ENCODE data around the gene KCP.

The KCP gene

GRCh38 chr7:128835231-128835751, 75.2 kb downstream of the KCP start:
- no peak for DNase-seq (ENCODE audit: extremely low read depth, insufficient read length)
- H3K4me3 ChIP-seq (replicated peaks; ENCODE audit: low read depth, low read length), result no peak overlapping the region
- TF ChIP-seq CTCF (IDR thresholded peaks at IDR 0.05; ENCODE audit: insufficient read depth, low read length, poor library complexity, severe bottlenecking), result no peak
- H3K36me3 ChIP-seq (ENCODE audit: control insufficient read depth, insufficient read depth, low read length), result no peaks in the 10 kb centered on the region
- no peaks in the 10 kb centered on the region; the same call in 1 of the 2 replicates for H3K27me3 ChIP-seq (replicated peaks; ENCODE audit: control insufficient read depth, insufficient read depth, low read length)

- H3K27me3 ChIP-seq (replicated peaks; ENCODE audit: control insufficient read depth, insufficient read depth, low read length), result peaks cover 3% of the 10 kb centered on the region
- no peak for DNase-seq (ENCODE audit: extremely low read depth, insufficient read length)
- no peak overlapping the region for H3K4me3 ChIP-seq (replicated peaks; ENCODE audit: low read depth, low read length)
- H3K36me3 ChIP-seq (ENCODE audit: control insufficient read depth, insufficient read depth, low read length), result no peaks in the 10 kb centered on the region
- no peak for TF ChIP-seq CTCF (IDR thresholded peaks at IDR 0.05; ENCODE audit: insufficient read depth, low read length, poor library complexity, severe bottlenecking)
Observed at GRCh38 chr7:128833946-128834325, 76.6 kb downstream of the KCP start.

- TF ChIP-seq CTCF (IDR thresholded peaks at IDR 0.05; ENCODE audit: insufficient read depth, low read length, poor library complexity, severe bottlenecking), result no peak
- Histone ChIP-seq H3K36me3 (ENCODE audit: control insufficient read depth, insufficient read depth, low read length) (no peaks in the 10 kb centered on the region), H3K4me3 (replicated peaks; ENCODE audit: low read depth, low read length) (no peak overlapping the region), H3K27me3 (replicated peaks; ENCODE audit: control insufficient read depth, insufficient read depth, low read length) (peaks cover 3% of the 10 kb centered on the region)
- no peak for DNase-seq (ENCODE audit: extremely low read depth, insufficient read length)
Observed at GRCh38 chr7:128833148-128833945, 77.2 kb downstream of the KCP start.

- no peaks in the 10 kb centered on the region for H3K36me3 ChIP-seq (ENCODE audit: control insufficient read depth, insufficient read depth, low read length)
- H3K4me3 ChIP-seq (replicated peaks; ENCODE audit: low read depth, low read length), result no peak overlapping the region
- TF ChIP-seq CTCF (IDR thresholded peaks at IDR 0.05; ENCODE audit: insufficient read depth, low read length, poor library complexity, severe bottlenecking), result no peak
Observed at GRCh38 chr7:128832880-128833147, 77.7 kb downstream of the KCP start.

GRCh38 chr7:128831994-128832879, 78.3 kb downstream of the KCP start:
- no peak for DNase-seq (ENCODE audit: extremely low read depth, insufficient read length)
- Histone ChIP-seq H3K4me3 (replicated peaks; ENCODE audit: low read depth, low read length) (no peak overlapping the region), H3K27me3 (replicated peaks; ENCODE audit: control insufficient read depth, insufficient read depth, low read length) (peaks cover 3% of the 10 kb centered on the region), H3K36me3 (ENCODE audit: control insufficient read depth, insufficient read depth, low read length) (no peaks in the 10 kb centered on the region)
- TF ChIP-seq CTCF (IDR thresholded peaks at IDR 0.05; ENCODE audit: insufficient read depth, low read length, poor library complexity, severe bottlenecking), result no peak

More at GRCh38 chr7:128832880-128833147, 77.7 kb downstream of the KCP start:
- no peak for DNase-seq (ENCODE audit: extremely low read depth, insufficient read length)
- H3K27me3 ChIP-seq (replicated peaks; ENCODE audit: control insufficient read depth, insufficient read depth, low read length), result peaks cover 3% of the 10 kb centered on the region
